SK-N-SH treated with all-trans-retinoic acid at 6 μM for 48 hours (cell line): Measurements from ENCODE around the gene GPC6.

ENCODE experiments used
- ATAC-seq: fragments of 200-7000 bp; cut with Tn5 transposase; 3 replicates; pipeline ENCODE4 v1.9.1; 2020; ENCODE audit warnings: mild to moderate bottlenecking, moderate library complexity
- ARNTL ChIP-seq: fragments of 450-650 bp; formaldehyde crosslinking; IDR thresholded peaks from 2 replicates; pipeline ENCODE4 v1.5.0; 2020; ENCODE audit warnings: low read depth, mild to moderate bottlenecking, moderate library complexity, borderline replicate concordance
- BACH2 ChIP-seq: fragments of 250-450 bp; sonication (Bioruptor Pico); IDR thresholded peaks from 2 replicates; pipeline ENCODE4 v1.9.0; 2021; ENCODE audit warnings: mild to moderate bottlenecking, borderline replicate concordance
- CREB5 ChIP-seq: fragments of 250-450 bp; sonication (Bioruptor Pico); IDR thresholded peaks from 2 replicates; pipeline ENCODE4 v1.5.1; 2020; ENCODE audit warnings: low read depth, mild to moderate bottlenecking, moderate library complexity
- CSDC2 ChIP-seq: fragments of 250-450 bp; sonication (Bioruptor Pico); IDR thresholded peaks from 2 replicates; pipeline ENCODE4 v1.5.0; 2020; ENCODE audit warnings: mild to moderate bottlenecking, moderate library complexity
- CSRNP3 ChIP-seq: fragments of 250-450 bp; sonication (Bioruptor Pico); IDR thresholded peaks from 2 replicates; pipeline ENCODE4 v1.5.1; 2021; ENCODE audit warnings: mild to moderate bottlenecking, moderate library complexity
- ESRRG ChIP-seq: fragments of 250-450 bp; sonication (Bioruptor Pico); IDR thresholded peaks from 2 replicates; pipeline ENCODE4 v1.6.1; 2021; ENCODE audit warnings: mild to moderate bottlenecking
- ISL1 ChIP-seq: fragments of 250-450 bp; sonication (Bioruptor Pico); IDR thresholded peaks from 2 replicates; pipeline ENCODE4 v2.1.2; 2022; ENCODE audit warnings: mild to moderate bottlenecking, moderate library complexity
- OSR1 ChIP-seq: fragments of 250-450 bp; sonication (Bioruptor Pico); IDR thresholded peaks from 2 replicates; pipeline ENCODE4 v1.8.0; 2022; ENCODE audit warnings: moderate library complexity, mild to moderate bottlenecking, inconsistent platforms
- PPARA ChIP-seq: fragments of 250-450 bp; sonication (Bioruptor Pico); IDR thresholded peaks from 2 replicates; pipeline ENCODE4 v1.5.0; 2020; ENCODE audit warnings: mild to moderate bottlenecking, borderline replicate concordance
- RARB ChIP-seq: fragments of 250-450 bp; sonication (Bioruptor Pico); IDR thresholded peaks from 2 replicates; pipeline ENCODE4 v1.8.0; 2021; ENCODE audit warnings: mild to moderate bottlenecking, moderate library complexity
- SNAI2 ChIP-seq: fragments of 250-450 bp; sonication (Bioruptor Pico); IDR thresholded peaks from 2 replicates; pipeline ENCODE4 v1.5.0; 2020; ENCODE audit warnings: mild to moderate bottlenecking, moderate library complexity
- TCF4 ChIP-seq: fragments of 250-450 bp; sonication (Bioruptor Pico); IDR thresholded peaks from 2 replicates; pipeline ENCODE4 v1.8.0; 2021; ENCODE audit warnings: mild to moderate bottlenecking, moderate library complexity, borderline replicate concordance
- TOX ChIP-seq: fragments of 250-450 bp; sonication (Bioruptor Pico); IDR thresholded peaks from 2 replicates; pipeline ENCODE4 v1.8.0; 2021; ENCODE audit warnings: mild to moderate bottlenecking, moderate library complexity, borderline replicate concordance
- ZC3H10 ChIP-seq: fragments of 250-450 bp; sonication (Bioruptor Pico); IDR thresholded peaks from 2 replicates; pipeline ENCODE4 v1.5.1; 2021; ENCODE audit warnings: mild to moderate bottlenecking, moderate library complexity
- ZFP30 ChIP-seq: fragments of 450-650 bp; formaldehyde crosslinking; IDR thresholded peaks from 2 replicates; pipeline ENCODE4 v1.5.0; 2022; ENCODE audit warnings: mild to moderate bottlenecking, moderate library complexity
- ZNF565 ChIP-seq: fragments of 450-650 bp; formaldehyde crosslinking; conservative IDR thresholded peaks from 2 replicates; pipeline ENCODE4 v1.5.0; 2020; ENCODE audit warnings: low read depth, mild to moderate bottlenecking, moderate library complexity
- ZNF70 ChIP-seq: fragments of 450-650 bp; formaldehyde crosslinking; IDR thresholded peaks from 2 replicates; pipeline ENCODE4 v1.5.0; 2020; ENCODE audit warnings: mild to moderate bottlenecking, moderate library complexity
- TF ChIP-seq, protein P1 (sequence below): fragments of 250-450 bp; sonication (Bioruptor Pico); IDR thresholded peaks from 2 replicates; pipeline ENCODE4 v1.8.0; 2021; ENCODE audit warnings: low read depth, mild to moderate bottlenecking, moderate library complexity, borderline replicate concordance
- TF ChIP-seq, protein P2 (sequence below): fragments of 250-450 bp; sonication (Bioruptor Pico); IDR thresholded peaks from 2 replicates; pipeline ENCODE4 v1.8.0; 2020; ENCODE audit warnings: mild to moderate bottlenecking, moderate library complexity, borderline replicate concordance

Gene GPC6

GRCh38 chr13:93746589-93746988 lies 520.0 kb downstream of the GPC6 start:
- TF ChIP-seq SNAI2 (no peak), BACH2 (CRISPR knock-in tag) (no peak), ZFP30 (no peak), TOX (CRISPR knock-in tag) (no peak), CSRNP3 (CRISPR knock-in tag) (no peak), ARNTL (CRISPR knock-in tag) (no peak), RARB (CRISPR knock-in tag) (no peak), ZNF70 (CRISPR knock-in tag) (no peak)
- TF ChIP-seq, protein P1, sequence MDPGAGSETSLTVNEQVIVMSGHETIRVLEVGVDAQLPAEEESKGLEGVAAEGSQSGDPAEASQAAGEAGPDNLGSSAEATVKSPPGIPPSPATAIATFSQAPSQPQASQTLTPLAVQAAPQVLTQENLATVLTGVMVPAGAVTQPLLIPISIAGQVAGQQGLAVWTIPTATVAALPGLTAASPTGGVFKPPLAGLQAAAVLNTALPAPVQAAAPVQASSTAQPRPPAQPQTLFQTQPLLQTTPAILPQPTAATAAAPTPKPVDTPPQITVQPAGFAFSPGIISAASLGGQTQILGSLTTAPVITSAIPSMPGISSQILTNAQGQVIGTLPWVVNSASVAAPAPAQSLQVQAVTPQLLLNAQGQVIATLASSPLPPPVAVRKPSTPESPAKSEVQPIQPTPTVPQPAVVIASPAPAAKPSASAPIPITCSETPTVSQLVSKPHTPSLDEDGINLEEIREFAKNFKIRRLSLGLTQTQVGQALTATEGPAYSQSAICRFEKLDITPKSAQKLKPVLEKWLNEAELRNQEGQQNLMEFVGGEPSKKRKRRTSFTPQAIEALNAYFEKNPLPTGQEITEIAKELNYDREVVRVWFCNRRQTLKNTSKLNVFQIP (CRISPR knock-in tag): no peak
- TF ChIP-seq, protein P2, sequence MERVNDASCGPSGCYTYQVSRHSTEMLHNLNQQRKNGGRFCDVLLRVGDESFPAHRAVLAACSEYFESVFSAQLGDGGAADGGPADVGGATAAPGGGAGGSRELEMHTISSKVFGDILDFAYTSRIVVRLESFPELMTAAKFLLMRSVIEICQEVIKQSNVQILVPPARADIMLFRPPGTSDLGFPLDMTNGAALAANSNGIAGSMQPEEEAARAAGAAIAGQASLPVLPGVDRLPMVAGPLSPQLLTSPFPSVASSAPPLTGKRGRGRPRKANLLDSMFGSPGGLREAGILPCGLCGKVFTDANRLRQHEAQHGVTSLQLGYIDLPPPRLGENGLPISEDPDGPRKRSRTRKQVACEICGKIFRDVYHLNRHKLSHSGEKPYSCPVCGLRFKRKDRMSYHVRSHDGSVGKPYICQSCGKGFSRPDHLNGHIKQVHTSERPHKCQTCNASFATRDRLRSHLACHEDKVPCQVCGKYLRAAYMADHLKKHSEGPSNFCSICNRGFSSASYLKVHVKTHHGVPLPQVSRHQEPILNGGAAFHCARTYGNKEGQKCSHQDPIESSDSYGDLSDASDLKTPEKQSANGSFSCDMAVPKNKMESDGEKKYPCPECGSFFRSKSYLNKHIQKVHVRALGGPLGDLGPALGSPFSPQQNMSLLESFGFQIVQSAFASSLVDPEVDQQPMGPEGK (CRISPR knock-in tag): no peak
- ATAC-seq: no peak

DNA sequence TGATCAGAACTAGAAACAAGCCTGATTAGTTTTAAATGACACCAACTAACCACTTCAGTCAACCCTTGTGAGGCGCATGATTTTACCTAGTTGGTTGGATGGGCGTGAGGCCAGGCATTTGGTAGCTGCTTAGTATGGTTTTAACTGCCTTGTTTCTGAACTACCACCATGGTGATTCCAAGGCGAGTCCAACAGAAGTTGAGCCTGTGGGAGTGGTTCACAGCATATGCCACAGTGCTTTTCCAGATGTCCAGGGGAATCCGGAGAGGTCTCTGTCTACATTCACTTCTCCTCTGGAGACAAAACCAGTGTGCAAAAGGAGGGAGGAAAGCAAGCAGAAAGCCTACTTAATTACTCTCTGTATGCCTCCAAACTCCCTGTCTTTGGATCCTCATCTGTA lies 524.1 kb downstream of the GPC6 start:
- TF ChIP-seq ESRRG (CRISPR knock-in tag) (no peak), SNAI2 (no peak)
- no peak for ATAC-seq

DNA sequence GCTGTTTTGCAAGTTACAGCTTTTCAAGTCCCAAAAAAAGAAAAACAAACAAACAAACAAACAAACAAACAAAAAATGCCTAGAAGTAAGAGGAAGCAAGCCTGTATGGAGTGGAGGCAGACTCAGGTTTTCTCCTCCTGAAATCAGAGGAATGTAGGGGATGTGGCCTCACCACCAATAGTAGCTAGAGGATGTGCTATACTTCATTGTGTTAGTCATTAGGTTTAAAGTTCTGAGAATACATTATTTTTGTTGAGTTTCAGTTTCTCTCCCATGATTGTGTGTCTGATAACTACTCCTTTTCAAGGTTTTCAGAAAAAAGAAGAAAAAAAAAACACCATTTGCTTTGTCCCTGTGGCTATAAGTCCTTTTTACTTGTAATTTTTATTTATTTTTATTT lies 524.5 kb downstream of the GPC6 start:
- no peak for ATAC-seq
- no peak for TF ChIP-seq BACH2 (CRISPR knock-in tag)
- TF ChIP-seq, all 23 proteins: peak for 0

DNA sequence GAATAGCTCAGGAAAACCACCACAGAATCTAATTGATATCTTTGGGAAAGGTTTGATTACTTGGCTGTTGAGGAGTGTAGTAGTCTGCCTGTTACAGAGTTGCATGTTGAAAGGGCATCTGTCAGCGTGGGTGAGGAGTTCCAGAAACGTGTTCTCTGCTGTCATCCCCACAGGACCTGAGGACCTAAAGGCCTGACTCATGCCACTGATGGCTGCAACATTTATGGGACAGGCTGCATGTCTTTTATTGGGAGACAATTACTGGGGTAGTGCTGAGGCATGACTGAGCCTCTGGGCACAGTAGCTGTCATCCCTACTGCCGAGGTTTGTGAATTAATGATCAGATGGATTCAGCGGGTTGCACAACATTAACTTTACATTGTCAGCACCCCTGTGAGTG lies 525.9 kb downstream of the GPC6 start:
- no peak for ATAC-seq
- TF ChIP-seq ESRRG (CRISPR knock-in tag) (no peak), ISL1 (CRISPR knock-in tag) (peak; percentile 44)

- no peak for ATAC-seq
- TF ChIP-seq TCF4 (CRISPR knock-in tag) (no peak), OSR1 (CRISPR knock-in tag) (no peak), ZC3H10 (CRISPR knock-in tag) (no peak), ZNF565 (CRISPR knock-in tag) (no peak), ZNF70 (CRISPR knock-in tag) (no peak), CREB5 (no peak)
Observed at GRCh38 chr13:93753639-93754038, 527.0 kb downstream of the GPC6 start.

GRCh38 chr13:93755341-93755740 lies 528.7 kb downstream of the GPC6 start:
- ATAC-seq: no peak
- TF ChIP-seq TCF4 (CRISPR knock-in tag): no peak
- TF ChIP-seq CSDC2 (CRISPR knock-in tag): no peak
- no peak for TF ChIP-seq BACH2 (CRISPR knock-in tag)
- TF ChIP-seq PPARA (CRISPR knock-in tag): no peak
- TF ChIP-seq ZC3H10 (CRISPR knock-in tag): no peak
